ENCODE results near the gene ASB9.
"Not testable (repeated sequence)": the region's sequence is repeated elsewhere in the genome, so short reads cannot be mapped to it uniquely, and the experiment has no call there.

Gene ASB9

GRCh38 chrX:15292861-15293260 is 23.0 kb upstream of the ASB9 start:
- no peak for TF ChIP-seq EZH2phosphoT487 (IDR thresholded peaks at IDR 0.05; ENCODE audit: low read depth)
- no peak for TF ChIP-seq CTCF (IDR thresholded peaks at IDR 0.05; ENCODE audit: low read depth, low read length)

GRCh38 chrX:15277604-15278003 is 7.7 kb upstream of the ASB9 start:
- Histone ChIP-seq H2AFZ (ENCODE audit: low read depth, low read length) (no peak overlapping the region), H4K20me1 (ENCODE audit: insufficient read depth, low read length) (no peaks in the 10 kb centered on the region), H3K9me3 (ENCODE audit: insufficient read depth, low read length) (no peaks in the 10 kb centered on the region), H3K27me3 (ENCODE audit: low read depth, low read length) (no peaks in the 10 kb centered on the region), H3K9ac (ENCODE audit: low read length) (no peak overlapping the region), H3K4me1 (ENCODE audit: low read length) (no peaks in the 10 kb centered on the region), H3K4me2 (ENCODE audit: low read length) (no peak overlapping the region), H3K36me3 (replicated peaks; ENCODE audit: low read depth, low read length) (no peaks in the 10 kb centered on the region), H3K4me3 (ENCODE audit: low read length) (no peak overlapping the region), H3K79me2 (ENCODE audit: low read length) (no peaks in the 10 kb centered on the region), H3K27ac (ENCODE audit: low read length) (no peak overlapping the region)
- TF ChIP-seq CTCF (IDR thresholded peaks at IDR 0.05; ENCODE audit: low read depth, low read length) (no peak), EZH2phosphoT487 (IDR thresholded peaks at IDR 0.05; ENCODE audit: low read depth) (no peak)

More at GRCh38 chrX:15292861-15293260, 23.0 kb upstream of the ASB9 start:
- Histone ChIP-seq H3K4me1 (ENCODE audit: low read length) (peaks cover 3% of the 10 kb centered on the region), H3K9ac (ENCODE audit: low read length) (no peak overlapping the region), H3K79me2 (ENCODE audit: low read length) (no peaks in the 10 kb centered on the region), H2AFZ (ENCODE audit: low read depth, low read length) (no peak overlapping the region), H3K27ac (ENCODE audit: low read length) (no peak overlapping the region), H3K9me3 (ENCODE audit: insufficient read depth, low read length) (no peaks in the 10 kb centered on the region), H3K4me2 (ENCODE audit: low read length) (no peak overlapping the region), H4K20me1 (ENCODE audit: insufficient read depth, low read length) (no peaks in the 10 kb centered on the region), H3K27me3 (ENCODE audit: low read depth, low read length) (no peaks in the 10 kb centered on the region), H3K4me3 (ENCODE audit: low read length) (no peak overlapping the region), H3K36me3 (replicated peaks; ENCODE audit: low read depth, low read length) (no peaks in the 10 kb centered on the region)

GRCh38 chrX:15274946-15275345 is 5.1 kb upstream of the ASB9 start:
- Histone ChIP-seq H3K9me3 (ENCODE audit: insufficient read depth, low read length) (no peaks in the 10 kb centered on the region), H3K27ac (ENCODE audit: low read length) (no peak overlapping the region), H3K27me3 (ENCODE audit: low read depth, low read length) (no peaks in the 10 kb centered on the region), H3K4me3 (ENCODE audit: low read length) (no peak overlapping the region), H4K20me1 (ENCODE audit: insufficient read depth, low read length) (no peaks in the 10 kb centered on the region), H3K36me3 (replicated peaks; ENCODE audit: low read depth, low read length) (no peaks in the 10 kb centered on the region), H3K79me2 (ENCODE audit: low read length) (no peaks in the 10 kb centered on the region), H2AFZ (ENCODE audit: low read depth, low read length) (no peak overlapping the region), H3K4me2 (ENCODE audit: low read length) (no peak overlapping the region), H3K9ac (ENCODE audit: low read length) (no peak overlapping the region), H3K4me1 (ENCODE audit: low read length) (no peaks in the 10 kb centered on the region)
- TF ChIP-seq EZH2phosphoT487 (IDR thresholded peaks at IDR 0.05; ENCODE audit: low read depth), result no peak
- no peak for TF ChIP-seq CTCF (IDR thresholded peaks at IDR 0.05; ENCODE audit: low read depth, low read length)

- not testable (repeated sequence) for H3K27ac ChIP-seq (ENCODE audit: low read length); H3K9me3 ChIP-seq (ENCODE audit: insufficient read depth, low read length); H3K4me2 ChIP-seq (ENCODE audit: low read length); H3K9ac ChIP-seq (ENCODE audit: low read length); H2AFZ ChIP-seq (ENCODE audit: low read depth, low read length); H4K20me1 ChIP-seq (ENCODE audit: insufficient read depth, low read length); H3K4me1 ChIP-seq (ENCODE audit: low read length); H3K79me2 ChIP-seq (ENCODE audit: low read length); H3K27me3 ChIP-seq (ENCODE audit: low read depth, low read length); H3K4me3 ChIP-seq (ENCODE audit: low read length); H3K36me3 ChIP-seq (replicated peaks; ENCODE audit: low read depth, low read length)
Observed at GRCh38 chrX:15273275-15273674, 3.4 kb upstream of the ASB9 start.

- Histone ChIP-seq H3K27ac (ENCODE audit: low read length) (no peak overlapping the region), H3K27me3 (ENCODE audit: low read depth, low read length) (no peaks in the 10 kb centered on the region)
- TF ChIP-seq EZH2phosphoT487 (IDR thresholded peaks at IDR 0.05; ENCODE audit: low read depth), result no peak
- no peak for TF ChIP-seq CTCF (IDR thresholded peaks at IDR 0.05; ENCODE audit: low read depth, low read length)
Observed at GRCh38 chrX:15271757-15272156, 1.9 kb upstream of the ASB9 start.

More at GRCh38 chrX:15271757-15272156, 1.9 kb upstream of the ASB9 start:
- Histone ChIP-seq H2AFZ (ENCODE audit: low read depth, low read length) (no peak overlapping the region), H3K79me2 (ENCODE audit: low read length) (no peaks in the 10 kb centered on the region), H3K9ac (ENCODE audit: low read length) (no peak overlapping the region), H4K20me1 (ENCODE audit: insufficient read depth, low read length) (no peaks in the 10 kb centered on the region), H3K4me1 (ENCODE audit: low read length) (no peaks in the 10 kb centered on the region), H3K36me3 (replicated peaks; ENCODE audit: low read depth, low read length) (no peaks in the 10 kb centered on the region), H3K4me2 (ENCODE audit: low read length) (no peak overlapping the region), H3K4me3 (ENCODE audit: low read length) (no peak overlapping the region), H3K9me3 (ENCODE audit: insufficient read depth, low read length) (no peaks in the 10 kb centered on the region)
